ENCODE measurements around the gene ZC3H6. TPM values are rescaled to one million over a fixed set of nuclear protein-coding genes. Genes with fewer than 3 reads are reported as not detected.
"Not testable (repeated sequence)": the region's sequence is repeated elsewhere in the genome, so short reads cannot be mapped to it uniquely, and the experiment has no call there.

The ZC3H6 gene
- total and polyA plus RNA-seq, 2 donors (not counting 1 experiment from before 2014, with no cell fraction given), result 1.7 to 6.6 TPM

DNA sequence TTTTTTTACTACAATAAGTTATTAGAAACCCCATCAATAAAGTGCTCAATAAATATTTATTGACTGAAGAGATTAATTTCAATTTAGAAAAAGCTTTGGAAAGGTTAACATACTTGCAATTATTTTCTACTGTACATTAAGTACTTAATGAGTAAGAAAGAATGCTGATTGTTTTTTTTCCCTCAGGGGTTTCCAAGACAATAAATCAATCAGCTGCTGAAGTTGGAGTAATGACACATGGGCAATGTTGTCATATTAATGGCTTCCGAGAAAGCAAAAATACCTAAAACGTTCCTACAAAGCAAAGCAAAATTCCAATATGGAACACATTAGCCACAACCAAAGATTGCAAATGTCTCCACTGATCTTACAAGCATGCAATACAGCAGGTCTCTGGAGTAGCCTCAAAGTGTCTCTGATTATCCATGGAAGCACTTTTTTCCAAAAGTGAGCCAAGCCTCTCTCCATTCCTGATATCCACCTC is 66.7 kb downstream of the ZC3H6 start:
- Histone ChIP-seq H3K27me3 (ENCODE audit: control insufficient read depth, insufficient read depth, low read length) (no peaks in the 10 kb centered on the region), H3K4me1 (ENCODE audit: control insufficient read depth, extremely low read depth, insufficient read depth, low read length) (no peaks in the 10 kb centered on the region), H3K4me3 (replicated peaks in 1 of 4; ENCODE audit: control extremely low read depth in 1 of 4, insufficient read depth in 1 of 4, low read depth in 3 of 4, low read length in 4 of 4) (no peak overlapping the region), H3K9ac (ENCODE audit: insufficient read depth, low read length) (no peak overlapping the region), H3K36me3 (ENCODE audit: control insufficient read depth, insufficient read depth, low read length) (no peaks in the 10 kb centered on the region), H3K4me2 (ENCODE audit: extremely low read depth, insufficient read depth, low read length) (no peak overlapping the region), H3K27ac (ENCODE audit: insufficient read depth, low read length) (no peak overlapping the region), H3K79me2 (ENCODE audit: control insufficient read depth, insufficient read depth, low read length) (no peaks in the 10 kb centered on the region), H3K9me3 (ENCODE audit: control insufficient read depth, insufficient read depth, low read depth, low read length) (no peaks in the 10 kb centered on the region), H4K20me1 (ENCODE audit: control insufficient read depth, extremely low read depth, insufficient read depth, low read length) (no peaks in the 10 kb centered on the region), H2AFZ (ENCODE audit: low read length) (no peak overlapping the region)
- TF ChIP-seq CTCF (conservative IDR thresholded peaks at IDR 0.05 in 1 of 2, IDR thresholded peaks at IDR 0.05 in 1 of 2; ENCODE audit: low read depth in 1 of 2, low read length in 2 of 2) (no peak), EZH2 (IDR thresholded peaks at IDR 0.05; ENCODE audit: low read length, missing control alignments) (no peak)
- no peak for DNase-seq (ENCODE audit: low read depth in 2 of 2)

DNA sequence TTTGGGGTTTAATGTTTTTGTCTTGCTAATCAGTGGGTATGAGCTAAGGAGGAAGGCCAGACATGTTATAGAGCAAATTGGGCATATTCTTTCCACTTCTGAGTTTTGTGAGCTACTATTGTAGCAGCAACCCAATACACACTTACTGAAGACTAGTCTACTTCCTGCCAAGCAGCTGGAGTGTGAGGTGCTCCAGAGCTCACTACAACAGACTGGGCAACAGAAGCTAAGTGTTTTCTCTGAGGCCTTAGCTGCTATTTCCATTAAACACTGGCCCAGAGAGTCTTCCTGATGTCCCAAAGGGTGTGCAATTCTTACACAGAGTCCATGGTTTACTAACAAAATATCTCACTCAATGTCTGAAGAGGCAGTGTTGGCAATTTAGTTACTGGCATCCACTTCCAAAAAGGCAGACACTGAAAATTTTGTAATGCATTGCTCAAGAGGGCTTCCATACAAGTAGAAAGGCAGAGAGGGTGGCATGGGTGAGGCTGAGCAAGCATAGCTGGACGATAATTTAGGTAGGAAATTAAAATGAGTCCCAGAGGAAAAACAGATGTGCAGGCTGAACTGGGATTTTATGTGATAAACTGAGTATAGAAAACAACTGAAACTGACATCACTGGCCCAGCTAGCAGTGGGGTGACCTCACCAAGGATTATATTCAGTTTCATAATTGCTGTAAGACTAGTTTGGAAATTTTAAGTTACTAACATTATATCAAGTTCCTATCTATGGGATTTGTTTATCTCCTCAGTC is 68.6 kb downstream of the ZC3H6 start:
- Histone ChIP-seq H3K4me2 (ENCODE audit: extremely low read depth, insufficient read depth, low read length) (no peak overlapping the region), H2AFZ (ENCODE audit: low read length) (no peak overlapping the region), H3K9me3 (ENCODE audit: control insufficient read depth, insufficient read depth, low read depth, low read length) (no peaks in the 10 kb centered on the region), H3K36me3 (ENCODE audit: control insufficient read depth, insufficient read depth, low read length) (no peaks in the 10 kb centered on the region), H3K79me2 (ENCODE audit: control insufficient read depth, insufficient read depth, low read length) (no peaks in the 10 kb centered on the region), H3K4me3 (replicated peaks in 1 of 4; ENCODE audit: control extremely low read depth in 1 of 4, insufficient read depth in 1 of 4, low read depth in 3 of 4, low read length in 4 of 4) (no peak overlapping the region), H3K4me1 (ENCODE audit: control insufficient read depth, extremely low read depth, insufficient read depth, low read length) (no peaks in the 10 kb centered on the region), H3K9ac (ENCODE audit: insufficient read depth, low read length) (no peak overlapping the region), H3K27me3 (ENCODE audit: control insufficient read depth, insufficient read depth, low read length) (no peaks in the 10 kb centered on the region), H3K27ac (ENCODE audit: insufficient read depth, low read length) (no peak overlapping the region), H4K20me1 (ENCODE audit: control insufficient read depth, extremely low read depth, insufficient read depth, low read length) (no peaks in the 10 kb centered on the region)
- TF ChIP-seq EZH2 (IDR thresholded peaks at IDR 0.05; ENCODE audit: low read length, missing control alignments) (no peak), CTCF (conservative IDR thresholded peaks at IDR 0.05 in 1 of 2, IDR thresholded peaks at IDR 0.05 in 1 of 2; ENCODE audit: low read depth in 1 of 2, low read length in 2 of 2) (no peak)
- no peak for DNase-seq (ENCODE audit: low read depth in 2 of 2)

DNA sequence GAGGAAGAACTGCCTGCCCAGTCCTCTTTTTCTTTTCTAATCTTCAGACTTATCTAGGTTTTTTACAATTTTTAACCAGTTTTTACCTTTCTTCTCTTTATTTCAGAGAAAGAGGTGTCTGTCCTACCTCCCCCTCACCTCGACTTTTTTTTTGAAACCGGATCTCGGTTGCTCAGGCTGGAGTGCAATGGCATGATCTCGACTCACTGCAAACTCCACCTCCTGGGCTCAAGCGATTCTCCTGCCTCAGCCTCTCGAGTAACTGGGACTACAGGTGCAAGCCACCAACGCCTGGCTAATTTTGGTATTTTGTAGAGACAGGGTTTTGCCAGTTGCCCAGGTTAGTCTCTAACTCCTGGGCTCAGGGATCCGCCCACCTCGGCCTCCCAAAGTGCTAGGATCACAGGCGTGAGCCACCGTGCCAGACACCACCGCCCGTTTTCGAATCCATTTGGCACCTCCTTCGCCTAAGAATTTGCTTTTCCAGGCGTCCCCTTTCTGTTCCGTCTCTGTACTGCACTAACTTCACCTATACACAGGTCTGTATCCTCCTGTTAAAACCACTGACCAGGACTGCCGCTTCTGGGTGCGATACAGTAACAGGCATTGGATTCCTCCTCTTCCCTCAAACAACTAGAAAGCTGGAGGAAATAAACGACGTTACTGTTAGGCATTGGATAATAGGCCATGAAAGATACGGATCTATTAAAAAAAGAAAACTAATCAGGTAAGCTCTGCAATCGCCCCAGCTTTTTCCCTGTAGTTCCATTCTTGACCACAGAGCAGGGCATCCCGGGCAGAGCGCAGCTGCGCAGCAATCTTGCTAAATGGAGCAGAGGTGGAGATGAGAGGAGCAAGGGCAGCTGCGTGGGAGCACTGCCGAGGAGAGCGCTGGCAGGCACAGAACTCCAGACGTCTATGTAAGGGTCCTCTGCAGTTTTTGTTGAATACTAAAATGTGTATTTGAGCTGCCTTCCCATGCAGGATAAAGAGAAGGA is 69.9 kb downstream of the ZC3H6 start:
- no peaks in the 10 kb centered on the region for H3K4me1 ChIP-seq (ENCODE audit: control insufficient read depth, extremely low read depth, insufficient read depth, low read length)
- no peak for DNase-seq (ENCODE audit: low read depth in 2 of 2)
- H3K4me2 ChIP-seq (ENCODE audit: extremely low read depth, insufficient read depth, low read length), result no peak overlapping the region
- H3K27me3 ChIP-seq (ENCODE audit: control insufficient read depth, insufficient read depth, low read length), result no peaks in the 10 kb centered on the region
- H3K4me3 ChIP-seq (replicated peaks in 1 of 4; ENCODE audit: control extremely low read depth in 1 of 4, insufficient read depth in 1 of 4, low read depth in 3 of 4, low read length in 4 of 4), result no peak overlapping the region
- no peak overlapping the region for H3K27ac ChIP-seq (ENCODE audit: insufficient read depth, low read length)
- H4K20me1 ChIP-seq (ENCODE audit: control insufficient read depth, extremely low read depth, insufficient read depth, low read length), result no peaks in the 10 kb centered on the region
- H2AFZ ChIP-seq (ENCODE audit: low read length), result no peak overlapping the region
- no peak overlapping the region for H3K9ac ChIP-seq (ENCODE audit: insufficient read depth, low read length)
- H3K9me3 ChIP-seq (ENCODE audit: control insufficient read depth, insufficient read depth, low read depth, low read length), result no peaks in the 10 kb centered on the region
- no peaks in the 10 kb centered on the region for H3K79me2 ChIP-seq (ENCODE audit: control insufficient read depth, insufficient read depth, low read length)
- TF ChIP-seq CTCF (conservative IDR thresholded peaks at IDR 0.05 in 1 of 2, IDR thresholded peaks at IDR 0.05 in 1 of 2; ENCODE audit: low read depth in 1 of 2, low read length in 2 of 2), result no peak
- no peak for TF ChIP-seq EZH2 (IDR thresholded peaks at IDR 0.05; ENCODE audit: low read length, missing control alignments)
- H3K36me3 ChIP-seq (ENCODE audit: control insufficient read depth, insufficient read depth, low read length), result no peaks in the 10 kb centered on the region

GRCh38 chr2:112352292-112352691 is 76.9 kb downstream of the ZC3H6 start:
- H3K4me2 ChIP-seq (ENCODE audit: extremely low read depth, insufficient read depth, low read length); H3K9ac ChIP-seq (ENCODE audit: insufficient read depth, low read length); H3K9me3 ChIP-seq (ENCODE audit: control insufficient read depth, insufficient read depth, low read depth, low read length); H3K27me3 ChIP-seq (ENCODE audit: control insufficient read depth, insufficient read depth, low read length); H3K4me3 ChIP-seq (replicated peaks in 1 of 4; ENCODE audit: control extremely low read depth in 1 of 4, insufficient read depth in 1 of 4, low read depth in 3 of 4, low read length in 4 of 4); H2AFZ ChIP-seq (ENCODE audit: low read length); H3K79me2 ChIP-seq (ENCODE audit: control insufficient read depth, insufficient read depth, low read length); H3K4me1 ChIP-seq (ENCODE audit: control insufficient read depth, extremely low read depth, insufficient read depth, low read length); H3K27ac ChIP-seq (ENCODE audit: insufficient read depth, low read length); DNase-seq (ENCODE audit: low read depth in 2 of 2); H3K36me3 ChIP-seq (ENCODE audit: control insufficient read depth, insufficient read depth, low read length); H4K20me1 ChIP-seq (ENCODE audit: control insufficient read depth, extremely low read depth, insufficient read depth, low read length): not testable (repeated sequence)

Data from fibroblast of lung (primary cell).